ENCODE data around the gene LRSAM1.

The LRSAM1 gene

DNA sequence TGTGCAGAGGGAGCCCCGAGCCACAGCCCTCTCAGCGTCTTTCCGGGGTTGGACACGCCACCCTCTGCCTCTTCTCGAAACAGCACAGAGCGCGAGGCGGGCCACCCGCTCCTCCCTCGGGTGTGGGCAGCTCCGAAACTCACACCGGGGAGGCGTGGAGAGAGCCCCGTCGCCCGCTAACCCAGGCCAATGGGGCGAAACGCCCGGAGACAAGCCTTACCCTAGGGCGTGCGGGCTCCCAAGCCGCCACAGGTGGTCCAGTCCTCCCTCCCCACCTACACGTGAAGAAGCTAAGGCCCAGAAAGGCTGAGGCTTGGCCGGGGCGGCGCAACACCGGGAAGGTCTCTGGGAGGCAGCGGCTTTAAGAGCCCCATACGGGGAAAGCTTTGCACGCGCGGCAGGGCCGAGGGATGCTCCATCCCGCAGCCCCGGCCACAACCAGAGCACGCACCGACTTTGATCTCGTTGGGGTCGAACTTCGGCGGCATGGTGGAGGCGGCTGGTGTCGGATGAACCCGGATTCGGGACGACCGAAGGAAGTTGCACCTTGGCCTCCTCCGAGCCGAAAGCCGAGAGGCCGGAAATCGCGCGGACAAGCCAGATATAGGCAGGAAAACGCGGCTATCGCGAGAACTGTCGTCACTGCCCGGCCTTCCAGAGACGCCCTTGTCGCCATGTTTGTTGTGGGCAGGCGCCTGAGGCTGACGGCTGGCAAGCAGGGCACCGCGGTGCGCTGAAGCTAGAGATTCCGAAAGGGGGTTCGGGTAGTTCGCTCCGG, at the start of gene LRSAM1, which contains the start of gene RPL12:
LRSAM1 (plus strand) TSS at position 681 of the 778 bp plus-strand sequence. CDS start 3,018 bp downstream, outside the sequence.
RPL12 (minus strand) TSS at position 577 of the 778 bp plus-strand sequence; CDS start at position 488, 89 bp downstream.
- DNase-seq (ENCODE audit: low read depth), result peak; percentile 95

DNA sequence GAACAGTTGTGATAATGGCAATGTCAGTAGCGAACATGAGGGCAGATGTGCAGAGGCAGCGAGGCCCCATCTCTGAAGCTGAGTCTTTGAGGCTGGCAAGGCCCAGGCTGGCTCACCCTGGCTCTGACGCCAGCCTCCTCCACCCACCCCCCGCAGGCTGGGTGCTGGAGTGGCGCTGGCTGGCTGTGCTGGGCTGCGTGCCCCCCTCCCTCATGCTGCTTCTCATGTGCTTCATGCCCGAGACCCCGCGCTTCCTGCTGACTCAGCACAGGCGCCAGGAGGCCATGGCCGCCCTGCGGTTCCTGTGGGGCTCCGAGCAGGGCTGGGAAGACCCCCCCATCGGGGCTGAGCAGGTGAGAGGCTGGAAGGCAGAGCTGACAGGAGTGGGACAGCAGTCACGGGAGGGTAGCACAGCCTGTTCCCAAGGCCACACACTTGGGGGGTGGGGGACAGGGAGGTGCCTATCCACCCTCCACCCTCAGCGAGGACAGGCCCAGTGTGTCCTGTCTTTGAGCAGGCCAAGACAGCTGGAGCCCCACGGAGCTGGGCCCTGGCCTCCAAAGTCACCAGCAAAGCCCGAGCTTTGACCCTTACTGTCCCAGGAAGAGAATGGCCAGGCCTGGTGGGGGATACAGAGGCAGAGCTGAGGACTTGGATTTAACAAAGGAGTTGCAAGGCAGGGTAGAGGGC, 48.8 kb upstream of the LRSAM1 start:
- no peak for DNase-seq (ENCODE audit: low read depth)

GRCh38 chr9:127403507-127404192, 47.7 kb upstream of the LRSAM1 start:
- DNase-seq (ENCODE audit: low read depth), result no peak

- no peak for DNase-seq (ENCODE audit: low read depth)
Measured at GRCh38 chr9:127404631-127405030, 46.7 kb upstream of the LRSAM1 start.

DNA sequence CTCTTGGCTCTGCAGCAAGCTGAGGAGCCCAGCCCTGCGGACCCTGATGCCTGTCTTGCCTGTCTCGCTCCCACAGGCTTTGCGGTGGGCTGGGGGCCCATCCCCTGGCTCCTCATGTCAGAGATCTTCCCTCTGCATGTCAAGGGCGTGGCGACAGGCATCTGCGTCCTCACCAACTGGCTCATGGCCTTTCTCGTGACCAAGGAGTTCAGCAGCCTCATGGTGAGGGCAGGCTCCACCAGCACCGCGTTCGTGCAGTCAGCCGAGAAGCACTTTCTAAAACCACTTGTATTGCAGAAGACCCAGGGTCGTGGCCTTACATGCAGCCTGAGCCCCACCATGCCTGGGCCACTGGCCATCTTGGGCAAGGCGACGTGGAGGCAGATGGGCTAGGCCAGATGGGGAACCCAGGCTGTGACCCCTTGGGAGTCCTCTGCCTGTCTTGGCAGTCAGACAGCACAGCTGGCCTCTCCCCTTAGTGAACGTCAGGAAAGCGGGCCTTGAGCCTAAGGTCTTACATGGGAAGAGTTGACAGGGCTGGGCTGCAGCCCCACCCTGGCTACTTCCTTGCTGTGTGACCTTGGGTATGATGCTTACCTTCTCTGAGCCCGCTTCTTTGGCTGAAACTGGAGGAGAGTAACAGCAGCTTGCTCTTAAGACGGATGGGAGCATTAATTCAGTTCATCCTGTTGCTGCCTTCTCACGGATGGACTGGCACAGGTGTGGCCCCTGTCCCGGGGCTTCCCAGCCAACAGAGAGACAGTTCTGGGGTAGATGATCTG, 45.8 kb upstream of the LRSAM1 start:
- no peak for DNase-seq (ENCODE audit: low read depth)

GRCh38 chr9:127406799-127407491, 44.4 kb upstream of the LRSAM1 start:
- no peak for DNase-seq (ENCODE audit: low read depth)

GRCh38 chr9:127407492-127407843, 43.8 kb upstream of the LRSAM1 start:
- DNase-seq (ENCODE audit: low read depth), result no peak

- no peak for DNase-seq (ENCODE audit: low read depth)
Measured at GRCh38 chr9:127411122-127411521, 40.2 kb upstream of the LRSAM1 start.

DNA sequence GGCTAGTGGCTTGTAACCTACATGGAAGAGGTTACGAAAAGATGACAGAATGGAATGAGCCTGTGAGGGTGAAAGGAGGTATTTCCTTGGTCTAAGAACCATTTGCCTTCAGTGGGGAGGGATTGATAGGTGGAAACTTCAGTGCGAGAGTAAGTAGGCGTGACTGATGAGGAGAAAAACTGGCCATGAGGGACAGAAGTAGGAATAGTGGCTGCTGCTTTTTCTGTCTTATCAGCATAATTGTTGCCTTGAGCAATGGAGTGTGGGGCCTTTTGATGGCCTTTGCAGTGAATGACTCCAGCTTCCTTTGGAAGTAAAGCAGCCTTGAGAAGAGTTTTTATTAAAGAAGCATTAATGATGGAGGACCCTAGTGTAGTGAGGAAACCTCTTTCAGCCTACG, 36.2 kb upstream of the LRSAM1 start:
- no peak for DNase-seq (ENCODE audit: low read depth)

DNA sequence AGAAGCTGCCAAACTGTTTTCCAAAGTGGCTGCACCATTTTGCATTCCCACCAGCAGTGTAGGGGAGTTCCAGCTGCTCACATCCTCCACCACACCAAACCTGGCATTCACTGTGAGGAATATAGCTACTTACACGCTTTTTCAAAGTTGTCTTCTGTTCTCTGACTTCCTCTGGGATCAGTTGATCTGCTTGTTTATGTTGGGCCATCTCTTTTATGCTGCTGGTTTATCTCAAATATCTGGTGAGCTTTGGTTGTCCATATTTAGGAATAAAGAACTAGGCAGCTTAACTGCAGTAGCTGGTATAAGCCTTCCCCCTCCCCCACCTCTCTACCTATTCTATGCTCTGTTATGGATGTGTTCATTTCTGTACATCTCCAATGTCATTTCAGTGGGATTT, 35.7 kb upstream of the LRSAM1 start:
- no peak for DNase-seq (ENCODE audit: low read depth)

DNA sequence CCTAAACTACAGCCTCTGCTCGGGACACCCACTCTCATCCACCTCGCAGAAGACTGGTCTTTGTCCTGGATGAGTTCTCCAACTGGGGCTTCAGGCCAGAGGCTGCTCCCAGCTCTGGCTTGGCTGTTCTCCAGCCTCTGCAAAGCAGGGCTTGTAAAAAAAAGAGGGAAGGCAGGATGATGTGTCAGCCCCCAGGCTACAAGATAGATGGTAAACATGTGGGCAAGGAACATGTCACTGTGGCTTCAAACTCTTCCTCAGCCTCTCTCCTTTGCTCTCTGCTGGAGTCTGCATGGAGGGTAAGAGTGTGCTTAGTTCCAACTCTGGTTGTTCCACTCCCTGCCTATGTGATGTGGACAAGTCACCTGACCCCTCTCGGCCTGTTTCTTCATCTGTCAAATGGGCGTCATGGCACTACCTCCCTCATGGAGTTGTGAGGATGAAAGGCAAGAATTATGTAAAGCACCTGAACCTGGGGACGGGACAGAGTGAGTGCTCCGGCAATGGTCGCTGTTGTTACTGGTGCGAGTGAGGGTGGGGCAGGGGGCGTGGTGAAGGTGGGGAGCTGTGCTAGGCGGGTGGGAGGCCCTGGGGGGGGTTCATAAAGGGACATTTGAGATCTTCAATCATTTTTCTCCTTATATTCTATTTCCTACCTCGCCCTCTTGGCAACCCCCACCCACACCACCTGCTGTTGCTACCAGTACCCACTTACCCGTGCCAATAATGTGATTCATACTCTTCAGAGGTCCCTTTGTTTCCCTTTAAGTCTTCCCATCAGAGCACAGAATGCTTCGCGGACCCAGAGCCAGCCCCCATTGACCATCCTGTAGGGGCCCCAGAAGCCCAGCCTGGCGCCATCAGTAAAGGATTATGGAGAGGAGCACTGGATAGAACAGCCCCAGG, 33.9 kb upstream of the LRSAM1 start:
- no peak for DNase-seq (ENCODE audit: low read depth)

DNA sequence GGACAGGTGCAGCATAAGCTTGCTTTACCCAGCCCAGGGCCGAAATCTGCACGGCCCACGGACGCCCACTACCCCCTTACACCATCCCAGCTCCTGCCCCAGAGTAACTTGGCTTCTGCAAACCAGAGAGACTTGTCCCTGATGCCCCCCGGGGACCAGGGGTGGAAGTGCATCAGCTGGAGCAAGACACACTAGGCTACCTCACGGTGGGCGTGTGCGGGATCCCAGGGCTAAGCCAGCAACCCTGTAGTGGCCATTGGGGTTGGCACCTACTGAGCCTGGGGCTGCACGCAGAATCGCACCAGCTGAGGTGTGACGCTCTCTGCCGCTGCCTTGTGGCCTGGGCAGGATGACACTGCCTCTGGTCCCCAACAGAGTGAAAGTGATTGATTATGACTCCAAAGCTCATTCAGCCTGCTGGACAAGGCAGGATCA, 33.3 kb upstream of the LRSAM1 start:
- peak; percentile 24 for DNase-seq (ENCODE audit: low read depth)

DNA sequence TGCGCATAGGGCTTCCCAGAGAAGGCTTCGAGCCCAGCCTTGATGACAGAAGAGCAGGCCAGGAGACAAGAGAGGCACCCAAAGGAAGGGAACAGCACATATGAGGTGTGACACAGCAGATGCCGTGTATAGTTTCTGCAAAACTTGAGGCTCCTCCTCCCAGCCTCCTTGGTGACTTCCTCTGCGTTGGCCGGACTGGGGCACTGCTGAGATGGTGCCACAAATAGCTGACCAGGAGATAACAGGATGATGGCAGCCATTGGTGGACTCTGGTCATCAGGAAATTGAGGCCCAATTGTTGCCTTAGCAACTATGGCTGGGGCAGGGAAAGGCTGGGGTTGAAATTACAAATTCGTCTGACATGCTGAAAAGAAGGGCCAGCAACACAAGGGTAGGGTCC, 32.0 kb upstream of the LRSAM1 start:
- no peak for DNase-seq (ENCODE audit: low read depth)

DNA sequence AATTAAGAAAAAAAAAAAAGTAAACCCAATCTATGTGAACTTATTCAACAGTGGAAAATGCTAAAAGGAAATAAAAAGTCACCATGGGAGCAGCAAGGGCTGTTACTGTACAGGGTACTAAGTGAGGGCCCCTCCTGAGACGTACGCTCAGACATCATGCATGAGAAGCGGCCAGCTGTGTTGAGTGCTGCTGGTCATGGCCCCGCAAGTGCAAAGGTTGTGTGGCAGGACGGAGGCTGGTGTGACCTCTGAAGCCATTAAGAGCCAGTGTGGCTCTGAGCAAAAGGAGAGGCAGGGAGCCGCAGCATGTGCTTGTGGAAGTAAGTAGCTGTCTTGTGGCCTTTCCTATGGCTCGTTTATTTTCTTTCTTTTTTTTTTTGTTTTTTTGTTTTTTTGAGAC, 30.3 kb upstream of the LRSAM1 start:
- no peak for DNase-seq (ENCODE audit: low read depth)

GRCh38 chr9:127422133-127422782, 29.1 kb upstream of the LRSAM1 start:
- DNase-seq (ENCODE audit: low read depth), result no peak

DNA sequence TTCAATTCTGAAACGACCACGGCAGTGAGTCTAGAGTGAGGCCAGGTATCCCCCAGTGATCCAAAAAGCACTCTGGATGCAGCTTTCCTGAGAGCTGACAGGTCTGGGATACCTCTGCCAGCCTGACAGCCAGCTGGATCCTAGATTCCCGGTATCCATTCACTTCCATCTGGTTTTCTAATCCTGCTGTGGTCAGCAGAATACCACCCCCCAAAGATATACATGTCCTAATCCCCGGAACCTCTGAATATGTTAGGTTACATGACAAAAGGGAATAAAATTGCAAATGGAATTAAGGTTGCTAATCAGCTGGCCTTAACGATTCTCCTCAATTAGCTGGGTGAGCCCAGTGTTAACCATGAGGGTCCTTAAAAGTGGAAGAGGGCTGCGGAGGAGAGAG, 28.5 kb upstream of the LRSAM1 start:
- no peak for DNase-seq (ENCODE audit: low read depth)

DNA sequence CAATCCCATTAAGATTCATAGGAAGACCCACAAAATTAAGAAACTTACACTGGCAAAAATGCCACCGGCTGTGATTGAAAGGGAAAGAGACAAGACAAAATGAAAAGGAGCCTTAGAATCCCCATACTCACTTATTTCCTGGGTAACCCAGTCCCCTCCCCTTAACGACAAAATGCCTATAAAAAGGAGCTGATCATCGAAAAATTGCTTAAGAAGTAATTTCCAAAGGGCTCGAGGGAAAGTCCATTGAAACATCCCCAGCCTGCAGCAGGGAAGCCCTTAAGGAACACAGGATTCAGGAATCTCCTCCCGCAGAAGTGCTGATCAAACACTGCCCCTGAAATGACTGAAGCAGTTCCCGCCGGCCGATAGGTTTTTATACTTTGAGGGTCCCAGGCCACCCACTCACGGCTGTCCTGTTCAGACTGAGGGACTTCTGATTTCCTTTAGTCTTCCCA, 27.8 kb upstream of the LRSAM1 start:
- DNase-seq (ENCODE audit: low read depth), result no peak

DNA sequence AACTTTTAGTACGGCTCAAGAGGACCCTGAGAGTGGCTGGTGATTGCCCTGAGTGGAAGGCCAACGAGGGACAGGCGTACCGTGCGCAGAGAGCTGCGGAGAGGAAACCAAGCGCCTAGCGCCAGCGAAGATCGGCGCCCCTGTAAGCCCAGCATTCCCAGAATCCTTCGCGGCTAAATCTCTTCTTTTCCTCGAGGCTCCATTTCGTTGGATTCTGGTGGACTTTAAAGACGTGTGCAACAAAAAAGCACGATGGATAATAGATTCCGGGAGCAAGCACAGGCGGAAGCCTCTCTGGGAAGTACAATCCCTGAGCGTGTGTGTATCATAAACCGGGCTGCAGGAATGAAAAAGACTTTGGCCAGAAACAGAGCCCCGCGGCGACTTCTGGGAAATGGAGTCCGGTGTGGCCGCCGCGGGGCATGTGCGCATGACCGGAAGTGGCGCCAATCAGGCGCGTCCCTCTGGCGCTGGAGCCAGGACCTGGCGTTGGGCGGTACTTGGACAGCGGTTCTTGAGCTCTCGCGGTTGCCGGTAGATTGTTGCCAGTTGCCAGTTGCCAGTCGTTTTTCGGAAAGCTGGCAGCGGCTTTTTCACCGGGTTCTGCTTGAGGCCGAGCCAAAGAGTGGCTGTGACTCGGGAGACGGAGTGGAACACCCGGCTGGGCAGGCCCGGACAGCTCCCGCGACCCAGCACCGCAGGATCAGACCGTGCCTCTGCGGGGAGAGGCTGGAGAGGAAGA, 27.2 kb upstream of the LRSAM1 start, which contains the start of gene ZNF79:
ZNF79 (plus strand) TSS at position 449 of the 742 bp plus-strand sequence. CDS start 406 bp downstream, outside the sequence.
- DNase-seq (ENCODE audit: low read depth), result peak; percentile 88

- peak; percentile 17 for DNase-seq (ENCODE audit: low read depth)
Measured at GRCh38 chr9:127424676-127424999, 26.7 kb upstream of the LRSAM1 start.
